Amniotic epithelial cell (primary cell): ENCODE data around the gene REEP6.
"Not testable (repeated sequence)": the region's sequence is repeated elsewhere in the genome, so short reads cannot be mapped to it uniquely, and the experiment has no call there.

Experiments used
- DNase-seq: peaks from one replicate; pipeline ENCODE4 v3.0.0-alpha.2; 2010; ENCODE audit warnings: low read depth

Gene REEP6

DNA sequence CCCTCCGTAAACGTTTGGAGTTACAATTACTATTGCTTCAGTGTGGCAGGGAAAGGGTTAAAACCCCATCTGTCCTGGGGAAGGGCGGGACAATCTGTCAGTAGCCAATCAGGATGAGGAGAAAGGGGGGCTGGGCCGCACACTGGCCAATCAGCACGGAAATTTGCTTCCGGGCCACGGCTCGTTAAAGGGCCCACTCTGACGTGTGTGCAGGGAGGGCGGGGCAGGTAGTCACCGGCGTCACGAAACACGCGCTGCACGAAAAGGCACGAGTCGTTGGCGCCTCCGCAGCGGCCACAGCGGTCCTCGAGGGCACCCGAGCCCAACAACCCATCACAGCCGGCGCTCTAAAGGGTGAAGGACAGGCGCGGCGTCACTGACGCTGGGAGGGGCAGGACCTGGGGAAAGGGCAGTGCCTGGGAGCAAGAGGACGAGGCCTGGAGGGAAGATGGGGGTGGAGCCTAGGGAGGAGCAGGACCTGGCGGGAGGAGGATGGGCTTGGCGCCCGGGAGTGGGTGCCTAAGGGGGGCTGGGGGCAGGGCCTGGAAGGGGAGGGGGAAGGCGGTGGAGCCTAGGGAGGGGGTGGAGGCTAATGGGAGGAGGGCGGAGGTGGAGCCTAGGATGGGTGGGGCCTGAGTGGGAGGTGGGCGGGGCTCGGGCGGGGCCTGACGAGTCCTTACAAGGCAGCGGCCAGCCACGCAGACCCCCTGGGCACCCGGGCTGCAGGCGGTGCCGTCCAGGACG is 17.0 kb downstream of the REEP6 start:
- peak; percentile 95 for DNase-seq

- DNase-seq: no peak
Observed at GRCh38 chr19:1508507-1508856, 17.5 kb downstream of the REEP6 start.

DNA sequence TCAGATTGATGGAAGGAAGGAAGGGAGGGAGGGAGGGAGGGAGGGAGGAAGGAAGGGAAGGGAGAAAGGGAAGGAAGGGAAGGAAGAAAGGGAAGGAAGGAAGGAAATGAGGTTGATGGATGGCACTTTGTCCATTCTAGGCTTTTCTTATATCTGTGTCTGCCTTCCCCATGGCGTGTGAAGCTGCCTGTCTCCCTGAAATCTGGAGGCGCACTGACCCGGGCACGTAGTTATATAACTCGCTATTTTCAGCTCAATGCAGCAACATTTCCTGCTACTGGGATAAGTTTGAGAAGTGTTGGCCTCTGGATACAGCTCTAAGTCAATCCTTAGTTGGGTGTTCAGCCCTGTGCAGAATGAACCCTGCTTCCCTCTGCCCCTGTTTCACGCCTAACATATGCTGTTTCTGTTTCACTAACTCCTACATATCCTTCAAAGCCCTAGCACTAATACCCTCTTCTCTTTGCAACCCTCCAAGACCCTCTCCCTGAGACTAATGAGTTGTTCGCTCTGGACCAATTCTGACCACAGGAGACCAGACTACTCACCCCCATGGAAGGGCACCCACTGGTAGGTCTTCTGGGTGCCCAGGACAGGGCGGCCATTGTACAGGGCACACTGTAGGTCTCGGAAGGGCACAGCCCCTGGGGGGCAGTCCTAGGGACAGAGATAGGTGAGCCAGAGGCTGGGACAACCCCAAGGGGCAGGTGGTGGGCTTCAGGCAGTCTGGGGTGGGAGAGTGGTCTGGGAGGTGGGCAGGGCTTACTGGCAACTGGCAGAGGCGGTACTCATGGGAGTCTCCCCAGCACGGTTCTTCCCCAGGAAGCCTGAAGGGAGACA is 18.8 kb downstream of the REEP6 start:
- DNase-seq: no peak

- no peak for DNase-seq
Observed at GRCh38 chr19:1510442-1510806, 19.4 kb downstream of the REEP6 start.

DNA sequence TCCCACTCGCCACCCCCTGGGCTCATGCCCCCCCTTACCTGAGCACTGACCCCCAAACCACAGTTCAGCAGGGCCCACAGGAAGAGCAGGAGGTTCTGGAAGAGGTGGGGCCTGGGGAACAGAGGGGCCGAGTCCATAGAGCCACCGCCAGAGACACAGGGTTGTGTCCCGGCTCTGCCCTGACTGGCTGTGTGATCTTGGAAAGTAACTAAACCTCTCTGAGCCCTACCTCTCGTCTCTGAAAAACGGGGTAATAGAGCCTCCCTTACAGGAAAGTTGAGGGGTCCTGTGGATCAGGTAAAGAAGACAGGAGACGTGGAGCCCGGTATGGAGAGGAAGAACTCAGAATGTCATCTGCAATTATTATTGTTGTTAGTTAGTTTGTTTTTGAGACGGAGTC is 19.8 kb downstream of the REEP6 start:
- no peak for DNase-seq

GRCh38 chr19:1511318-1512317 is 20.6 kb downstream of the REEP6 start:
- DNase-seq: no peak

- DNase-seq: peak; percentile 56
Observed at GRCh38 chr19:1512671-1513498, 21.9 kb downstream of the REEP6 start, which contains the start of gene ADAMTSL5. Gene ADAMTSL5 (minus strand): TSS chr19:1513019. CDS start chr19:1510943, 2,076 bp downstream.

- DNase-seq: peak; percentile 32
Observed at GRCh38 chr19:1513499-1514294, 22.7 kb downstream of the REEP6 start.

- DNase-seq: no peak
Observed at GRCh38 chr19:1514295-1514661, 23.3 kb downstream of the REEP6 start.

GRCh38 chr19:1514986-1515721 is 24.2 kb downstream of the REEP6 start:
- DNase-seq: no peak

DNA sequence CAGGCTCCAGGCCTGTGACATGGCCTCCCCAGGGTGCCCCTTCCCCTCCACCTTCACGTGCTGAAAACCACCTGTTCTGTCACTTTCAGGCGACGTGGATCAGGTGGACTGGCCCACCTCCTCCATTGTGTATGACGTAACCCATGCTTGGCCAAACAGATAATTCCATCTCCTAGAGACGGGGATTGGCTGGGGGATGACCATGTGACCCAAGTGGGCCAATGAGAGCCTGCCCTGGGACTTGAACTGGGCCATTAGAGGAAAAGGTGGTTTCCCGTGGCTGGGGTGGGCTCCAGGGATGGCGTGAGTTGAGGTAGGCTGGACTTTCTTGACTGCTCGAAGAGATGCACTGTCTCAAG is 25.4 kb downstream of the REEP6 start:
- no peak for DNase-seq

DNA sequence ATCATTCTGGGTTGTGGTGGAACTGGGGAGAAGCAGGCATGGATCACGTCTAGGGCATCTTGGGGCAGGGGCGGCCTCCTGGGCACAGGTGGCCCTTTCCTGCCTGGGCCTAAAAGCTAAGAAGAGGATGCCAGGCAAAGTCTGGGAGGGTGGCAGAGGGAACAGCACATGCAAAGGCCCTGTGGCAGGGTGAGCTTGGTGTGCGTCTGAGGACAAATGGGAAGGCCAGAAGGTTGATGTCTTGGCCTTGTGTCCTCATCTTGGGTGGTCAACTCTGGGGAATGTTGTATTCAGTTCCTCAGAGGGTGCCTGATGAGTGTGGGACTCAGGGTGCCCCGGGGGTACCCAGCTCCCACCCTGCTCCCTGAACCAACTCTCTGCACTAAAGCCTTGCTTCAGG is 27.5 kb downstream of the REEP6 start:
- DNase-seq: no peak

- DNase-seq: not testable (repeated sequence)
Observed at GRCh38 chr19:1519802-1520201, 28.8 kb downstream of the REEP6 start.

DNA sequence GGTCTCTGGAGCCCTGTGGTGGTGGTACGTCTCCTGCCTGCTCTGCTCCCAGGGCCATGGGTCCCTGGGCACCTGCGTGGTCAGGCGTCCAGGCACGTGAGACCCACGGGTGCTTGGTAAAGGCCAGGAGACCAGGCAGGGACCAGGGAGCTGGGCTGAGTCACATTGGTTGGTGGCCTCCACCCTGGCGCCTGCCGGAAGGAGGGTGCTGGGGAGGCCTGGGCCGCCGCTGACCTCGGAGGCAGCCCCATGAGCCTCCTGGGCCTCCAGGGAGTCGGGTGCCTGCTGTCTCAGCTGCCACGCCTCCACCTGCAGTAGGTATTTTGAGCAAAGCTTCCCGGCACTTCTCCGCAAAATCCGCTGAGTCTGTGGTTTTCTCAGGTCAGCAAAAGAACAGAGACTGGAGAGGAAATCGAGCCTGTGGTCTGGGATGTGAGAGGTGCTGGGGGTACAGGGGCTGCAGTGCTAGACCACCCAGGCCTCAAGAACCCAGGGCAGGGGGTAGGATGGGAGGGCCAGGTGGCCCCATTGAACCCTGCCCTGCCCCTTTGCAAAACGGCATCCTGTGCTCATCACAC is 29.3 kb downstream of the REEP6 start:
- DNase-seq: no peak

GRCh38 chr19:1521636-1522035 is 30.7 kb downstream of the REEP6 start:
- no peak for DNase-seq

- DNase-seq: no peak
Observed at GRCh38 chr19:1522061-1522460, 31.1 kb downstream of the REEP6 start.

DNA sequence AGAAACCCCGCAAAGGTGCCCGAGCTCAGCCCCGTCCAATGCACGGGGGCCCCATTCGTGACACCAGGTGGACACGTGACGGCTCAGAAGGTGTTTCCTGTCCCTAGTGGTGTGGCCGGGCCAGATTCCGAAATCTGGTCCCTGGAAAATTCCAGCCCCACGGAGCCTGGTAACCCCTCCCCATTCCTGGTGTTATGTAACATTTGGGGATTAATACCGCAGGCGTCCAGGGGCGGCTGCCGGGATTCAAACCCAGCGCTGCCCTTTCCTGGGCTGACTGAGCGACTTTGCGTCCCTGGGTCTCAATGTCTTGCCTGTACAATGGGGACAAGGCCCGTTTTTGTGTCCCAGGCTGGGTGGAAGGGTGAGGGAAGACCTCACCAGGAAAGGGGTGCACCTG is 31.9 kb downstream of the REEP6 start:
- no peak for DNase-seq

GRCh38 chr19:1523412-1524286 is 32.7 kb downstream of the REEP6 start, which contains the start of gene PLK5:
Gene PLK5 (plus strand): TSS chr19:1524077. CDS start chr19:1526997, 2,920 bp downstream.
- DNase-seq: no peak
